HG03442 (cell line): ENCODE measurements around the gene RHOV.

Experiments
- ATAC-seq: cut with Tn5 transposase; IDR thresholded peaks from one replicate; pipeline ENCODE4 v1.9.1; 2021; ENCODE audit warnings: mild to moderate bottlenecking, moderate library complexity; ENCODE audit not compliant: unreplicated experiment

Gene RHOV

DNA sequence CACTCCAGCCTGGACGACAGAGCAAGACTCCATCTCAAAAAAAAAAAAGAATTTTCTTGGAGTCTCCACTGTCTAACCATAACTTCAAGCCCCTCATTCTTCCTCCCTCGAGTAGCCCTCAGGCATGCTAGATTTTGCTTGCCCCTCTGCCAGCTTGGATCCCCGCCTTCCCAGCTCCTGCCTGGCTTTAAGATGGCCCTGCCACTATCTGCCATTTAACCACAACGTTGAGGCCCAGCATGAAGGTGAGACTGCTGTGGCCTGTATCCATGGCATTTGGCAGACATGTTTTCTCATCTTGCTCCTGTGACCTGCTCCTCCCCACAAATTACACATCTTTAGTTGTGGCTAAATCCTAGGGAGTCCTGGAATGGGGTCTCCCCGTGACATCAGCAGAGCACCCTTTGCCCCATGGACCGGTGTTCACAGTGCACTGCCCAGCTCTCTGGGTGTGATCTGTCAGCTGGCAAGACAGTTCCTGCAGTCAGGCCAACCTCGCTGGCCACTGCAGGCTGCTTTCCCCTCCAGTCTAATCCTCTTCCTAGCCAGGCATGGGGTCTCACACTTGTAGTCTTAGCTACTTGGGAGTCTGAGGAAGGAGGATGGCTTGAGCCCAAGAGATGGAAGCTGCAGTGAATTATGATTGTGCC, 30.6 kb upstream of the RHOV start:
- no peak for ATAC-seq

GRCh38 chr15:40902605-40903561, 28.8 kb upstream of the RHOV start:
- no peak for ATAC-seq

DNA sequence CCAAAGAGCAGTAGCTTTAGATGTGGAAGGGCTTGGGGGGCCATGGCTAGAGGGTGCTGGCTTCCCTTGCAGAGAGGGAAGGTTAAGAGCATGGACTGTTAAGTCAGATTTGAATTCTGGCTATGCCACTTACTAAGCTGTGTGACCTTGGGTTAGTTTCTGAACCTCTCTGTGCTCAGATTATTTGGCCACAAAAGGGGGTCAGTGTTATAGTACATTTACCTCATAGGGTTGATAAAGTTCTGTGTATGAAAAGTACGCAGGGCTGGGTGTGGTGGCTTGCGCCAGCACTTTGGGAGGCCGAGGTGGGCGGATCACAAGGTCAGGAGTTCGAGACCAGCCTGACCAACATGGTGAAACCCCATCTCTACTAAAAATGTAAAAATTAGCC, 27.0 kb upstream of the RHOV start:
- ATAC-seq = no peak

GRCh38 chr15:40900256-40901052, 26.4 kb upstream of the RHOV start:
- ATAC-seq = no peak

DNA sequence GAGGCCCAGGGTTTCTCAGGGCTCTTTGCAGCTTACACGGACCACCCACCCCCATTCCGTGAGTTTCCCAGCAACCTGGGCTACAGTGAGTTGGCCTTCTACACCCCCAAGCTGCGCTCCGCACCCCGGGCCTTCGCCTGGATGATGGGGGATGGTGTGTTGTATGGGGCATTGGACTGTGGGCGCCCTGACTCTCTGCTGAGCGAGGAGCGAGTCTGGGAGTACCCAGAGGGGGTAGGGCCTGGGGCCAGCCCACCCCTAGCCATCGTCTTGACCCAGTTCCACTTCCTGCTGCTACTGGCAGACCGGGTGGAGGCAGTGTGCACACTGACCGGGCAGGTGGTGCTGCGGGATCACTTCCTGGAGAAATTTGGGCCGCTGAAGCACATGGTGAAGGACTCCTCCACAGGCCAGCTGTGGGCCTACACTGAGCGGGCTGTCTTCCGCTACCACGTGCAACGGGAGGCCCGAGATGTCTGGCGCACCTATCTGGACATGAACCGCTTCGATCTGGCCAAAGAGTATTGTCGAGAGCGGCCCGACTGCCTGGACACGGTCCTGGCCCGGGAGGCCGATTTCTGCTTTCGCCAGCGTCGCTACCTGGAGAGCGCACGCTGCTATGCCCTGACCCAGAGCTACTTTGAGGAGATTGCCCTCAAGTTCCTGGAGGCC, 25.6 kb upstream of the RHOV start:
- ATAC-seq = no peak

DNA sequence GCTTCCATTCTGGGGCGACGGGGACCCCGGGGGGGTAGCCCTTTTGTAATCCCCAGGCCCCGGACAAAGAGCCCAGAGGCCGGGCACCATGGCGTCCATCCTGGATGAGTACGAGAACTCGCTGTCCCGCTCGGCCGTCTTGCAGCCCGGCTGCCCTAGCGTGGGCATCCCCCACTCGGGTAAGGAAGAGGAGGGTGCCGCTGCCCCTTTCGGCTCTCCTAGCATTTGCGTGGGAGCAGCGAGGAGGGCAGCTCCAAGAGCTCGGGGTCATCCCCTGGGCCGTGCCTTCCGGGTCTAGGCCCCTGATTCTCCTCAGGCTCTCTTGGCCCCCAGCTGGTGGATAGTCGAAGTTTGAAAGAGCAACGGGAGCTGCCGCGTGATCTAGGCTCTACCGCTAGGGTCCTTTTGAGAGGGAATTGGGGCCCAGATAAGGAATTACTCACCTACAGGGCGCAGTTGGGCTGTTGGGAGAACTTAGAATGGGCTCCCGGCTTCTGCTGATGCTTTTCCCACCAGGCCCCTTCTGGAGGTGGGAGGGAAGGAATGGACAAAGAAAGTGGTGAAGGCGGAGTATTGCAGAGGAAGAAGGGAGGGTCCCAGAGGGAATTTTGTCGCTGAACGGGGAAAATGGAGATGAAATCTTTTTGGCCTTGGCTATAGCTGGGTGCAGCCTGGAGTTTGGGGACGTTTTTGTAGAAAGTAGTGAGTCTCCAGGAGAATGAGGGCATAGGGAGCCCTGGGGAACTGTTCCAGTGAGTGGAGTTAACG, 20.8 kb upstream of the RHOV start:
- ATAC-seq = no peak

DNA sequence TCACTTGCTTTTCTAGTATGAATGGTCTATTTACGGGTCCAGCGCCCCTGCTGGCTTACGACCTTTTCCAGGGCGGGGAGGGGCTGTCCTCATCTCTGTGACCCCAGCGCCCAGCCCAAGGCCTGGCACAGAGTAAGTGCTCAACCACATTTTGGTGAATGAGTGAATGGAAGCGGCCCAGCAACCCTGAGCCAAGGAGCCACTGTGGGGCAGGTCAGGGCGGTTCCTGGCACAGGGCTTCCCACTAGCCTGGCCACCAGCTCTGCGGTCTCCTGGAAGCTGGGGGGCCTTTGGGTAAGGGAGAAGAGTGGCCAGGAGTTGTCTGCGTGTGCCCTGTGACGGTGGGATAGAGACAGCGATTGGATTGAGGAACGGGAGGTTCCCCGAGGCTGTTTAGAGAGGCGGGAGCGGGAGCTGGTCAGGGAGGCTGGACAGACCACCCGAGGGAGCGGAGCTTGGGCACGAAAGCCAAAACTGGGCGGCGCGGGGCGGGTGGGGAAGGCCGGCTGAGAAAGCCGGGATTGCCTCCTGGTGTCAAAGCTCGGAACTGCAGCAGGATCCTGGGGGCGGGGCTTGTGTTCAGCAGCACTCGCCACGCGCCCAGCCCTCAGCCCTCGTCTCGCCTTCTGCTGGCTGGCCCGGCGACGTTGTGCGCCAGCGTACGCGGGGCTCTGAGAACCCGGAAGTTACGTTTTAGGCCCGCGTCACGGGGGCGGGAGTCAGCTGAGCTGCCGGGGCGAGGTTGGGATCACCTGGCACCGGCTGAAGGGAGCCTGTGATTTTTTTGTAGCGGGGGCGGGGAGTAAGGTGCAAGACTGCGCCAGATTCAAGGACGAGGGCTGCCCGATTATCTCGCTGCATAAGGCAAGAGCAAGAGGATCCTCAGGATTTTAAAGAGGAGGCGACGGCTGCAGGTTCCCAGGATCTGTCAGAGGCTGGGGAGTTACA, 20.0 kb upstream of the RHOV start, which contains the start of gene VPS18:
Gene VPS18, plus strand, starts transcription at position 718 of the 948 bp plus-strand sequence. CDS start 319 bp downstream, outside the sequence.
- ATAC-seq = peak; percentile 86

- ATAC-seq = no peak
These were observed 19.1 kb upstream of the RHOV start for GRCh38 chr15:40893019-40893670.

DNA sequence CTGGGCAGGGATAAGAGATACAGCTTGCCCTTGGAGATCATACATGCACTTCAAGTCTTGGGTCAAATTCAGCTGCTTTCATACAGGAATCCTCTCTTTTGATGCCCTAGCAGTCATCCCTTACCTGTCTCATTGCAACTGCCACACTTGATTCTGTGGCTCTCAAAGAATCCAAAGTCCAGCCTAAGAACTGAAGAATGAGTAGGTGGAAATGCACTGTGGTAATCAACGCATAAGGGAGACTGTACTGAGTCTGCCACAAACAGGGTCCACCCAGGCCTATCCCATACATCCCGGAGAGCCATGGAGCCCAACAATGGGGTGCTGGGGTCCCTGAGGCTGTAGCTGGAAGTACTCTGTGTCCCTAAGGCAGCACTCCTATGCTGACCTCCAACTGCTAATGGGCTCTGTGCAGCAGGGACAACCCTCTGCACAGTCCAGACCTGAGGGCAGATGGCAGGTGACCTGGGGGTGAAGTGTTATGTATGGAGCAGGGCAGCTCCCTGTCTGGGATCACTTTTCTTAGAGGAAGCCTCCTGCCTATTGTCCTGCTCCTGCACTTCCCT, 18.5 kb upstream of the RHOV start:
- ATAC-seq = no peak

DNA sequence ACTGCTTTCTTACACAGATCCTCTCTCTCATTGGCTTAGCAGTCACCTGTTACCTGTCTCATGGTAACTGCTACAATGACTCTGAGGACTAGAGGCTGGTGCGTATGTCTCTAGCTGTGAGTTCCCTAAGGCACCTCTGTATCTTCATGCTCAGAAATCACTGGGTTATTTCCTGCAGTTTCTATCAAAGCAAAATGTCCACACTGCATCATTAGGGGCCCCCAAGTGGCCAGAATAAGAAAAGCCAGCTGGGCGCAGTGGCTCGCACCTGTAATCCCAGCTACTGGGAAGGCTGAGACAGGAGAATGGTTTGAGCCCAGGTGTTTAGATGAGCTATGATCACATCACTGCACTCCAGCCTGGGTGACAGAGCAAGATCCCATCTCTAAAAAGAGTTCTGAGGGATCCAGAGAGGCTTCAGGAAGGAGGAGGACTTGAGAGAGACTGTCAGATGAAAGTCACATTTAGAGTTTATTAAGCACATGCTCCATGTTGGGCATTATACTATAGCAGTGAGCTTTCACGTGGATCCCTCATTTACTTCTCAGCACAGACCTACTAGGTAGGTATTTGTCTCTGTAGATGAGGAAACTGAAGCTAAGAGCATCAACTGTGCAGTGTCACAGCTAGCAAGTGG, 17.9 kb upstream of the RHOV start:
- no peak for ATAC-seq

GRCh38 chr15:40891138-40891537, 17.1 kb upstream of the RHOV start:
- no peak for ATAC-seq

DNA sequence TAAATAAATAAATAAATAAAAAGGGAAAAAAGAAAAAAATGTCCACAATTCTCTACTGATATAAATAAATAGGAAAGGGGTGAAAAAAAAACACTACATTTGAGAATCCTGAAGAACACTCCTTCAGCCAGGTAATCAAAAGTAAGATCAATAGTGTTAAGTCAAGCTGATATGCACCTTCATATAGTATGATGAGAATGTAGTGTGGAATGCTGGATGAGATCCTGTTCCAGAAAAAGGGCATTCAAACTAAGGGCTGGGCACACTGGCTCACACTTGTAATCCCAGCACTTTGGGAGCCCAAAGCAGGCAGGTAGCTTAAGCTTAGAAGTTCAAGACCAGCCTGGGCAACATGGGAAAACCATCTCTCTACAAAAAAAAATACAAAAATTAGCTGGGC, 15.1 kb upstream of the RHOV start:
- ATAC-seq = no peak

DNA sequence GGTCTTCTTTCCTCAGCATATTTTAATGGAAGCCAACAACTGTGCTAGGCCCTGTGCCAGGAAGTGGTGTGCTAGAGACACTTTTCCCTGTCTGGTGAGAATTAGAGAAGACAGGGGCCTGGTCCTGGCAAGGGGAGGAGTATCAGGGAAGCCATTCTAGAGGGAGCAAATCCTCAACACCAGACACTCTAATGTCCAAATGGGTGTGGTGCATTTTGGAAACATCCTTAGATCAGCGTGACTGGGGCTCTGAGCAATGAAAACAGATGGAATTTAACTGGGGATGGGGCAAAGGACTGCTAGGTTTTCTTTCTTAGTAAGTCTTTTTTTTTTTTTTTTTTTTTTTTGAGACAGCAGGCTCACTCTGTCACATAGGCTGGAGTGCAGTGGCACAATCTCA, 12.6 kb upstream of the RHOV start:
- ATAC-seq = no peak

- ATAC-seq = no peak
These were observed 7.3 kb upstream of the RHOV start for GRCh38 chr15:40881351-40881750.

- no peak for ATAC-seq
These were observed 5.6 kb upstream of the RHOV start for GRCh38 chr15:40879609-40880008.

GRCh38 chr15:40878785-40879184, 4.8 kb upstream of the RHOV start:
- ATAC-seq = no peak

DNA sequence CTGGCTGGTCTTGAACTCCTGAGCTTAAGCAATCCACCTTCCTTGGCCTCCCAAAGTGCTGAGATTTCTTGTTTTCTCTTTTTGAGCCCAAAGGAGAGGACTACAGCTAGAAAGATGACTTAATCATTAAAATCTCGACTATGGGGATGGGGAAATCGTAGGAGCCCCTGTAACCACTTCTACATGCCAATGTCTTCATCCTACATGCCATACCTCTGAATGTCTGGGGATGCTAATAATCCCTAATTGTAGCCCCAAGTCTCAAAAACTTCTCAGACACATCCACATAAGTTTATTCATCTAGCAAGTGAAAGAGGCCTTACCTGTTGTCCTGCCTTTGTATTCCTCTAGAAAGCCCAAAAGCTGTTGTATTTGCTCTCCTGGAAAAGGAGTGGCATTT, 3.7 kb upstream of the RHOV start:
- ATAC-seq = no peak
